ENCODE measurements around the gene COMTD1.

Gene COMTD1

DNA sequence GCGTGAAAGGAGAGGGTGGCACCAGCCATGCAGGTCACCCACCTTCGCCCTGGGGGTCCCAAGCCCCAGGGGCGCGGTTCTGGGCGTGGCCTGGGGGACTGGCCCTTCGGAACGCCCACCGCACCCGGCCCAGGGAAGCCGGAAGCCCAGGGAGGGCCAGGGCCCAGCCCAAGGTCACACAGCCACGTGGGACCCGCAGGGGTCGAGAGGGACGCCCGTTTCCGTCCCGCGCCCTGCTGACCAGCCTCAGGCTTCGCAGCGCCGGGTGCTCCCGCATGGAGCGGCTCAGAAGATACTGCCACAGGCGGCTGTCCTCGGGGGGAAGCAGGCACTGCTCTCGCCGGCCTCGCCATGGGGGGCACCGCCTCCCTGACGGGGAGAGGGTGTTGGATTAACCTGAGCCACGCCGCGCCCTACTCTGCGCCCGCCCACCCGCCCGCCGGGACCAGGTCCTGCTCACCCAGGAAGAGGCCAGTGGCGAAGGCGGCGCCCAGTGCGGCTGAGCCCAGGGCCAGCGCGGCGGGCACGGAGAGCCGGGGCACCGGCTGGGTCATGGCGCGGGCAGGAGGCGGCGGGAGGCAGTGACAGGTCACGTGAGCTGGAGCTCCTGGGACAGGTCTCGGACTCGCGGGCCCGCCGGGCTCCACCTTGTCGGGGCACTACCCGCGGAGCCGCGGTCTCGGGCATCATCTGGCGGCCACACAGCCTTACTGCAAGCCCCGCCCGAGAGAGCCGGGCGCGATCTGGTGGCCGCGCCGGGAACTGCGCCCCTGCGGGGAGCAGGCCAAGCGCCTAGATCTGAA, at the start of gene COMTD1:
TSS of gene COMTD1 (minus strand) at position 583 of the 803 bp plus-strand sequence. CDS start at position 554, 29 bp downstream.
- peak; percentile 90 for DNase-seq

DNA sequence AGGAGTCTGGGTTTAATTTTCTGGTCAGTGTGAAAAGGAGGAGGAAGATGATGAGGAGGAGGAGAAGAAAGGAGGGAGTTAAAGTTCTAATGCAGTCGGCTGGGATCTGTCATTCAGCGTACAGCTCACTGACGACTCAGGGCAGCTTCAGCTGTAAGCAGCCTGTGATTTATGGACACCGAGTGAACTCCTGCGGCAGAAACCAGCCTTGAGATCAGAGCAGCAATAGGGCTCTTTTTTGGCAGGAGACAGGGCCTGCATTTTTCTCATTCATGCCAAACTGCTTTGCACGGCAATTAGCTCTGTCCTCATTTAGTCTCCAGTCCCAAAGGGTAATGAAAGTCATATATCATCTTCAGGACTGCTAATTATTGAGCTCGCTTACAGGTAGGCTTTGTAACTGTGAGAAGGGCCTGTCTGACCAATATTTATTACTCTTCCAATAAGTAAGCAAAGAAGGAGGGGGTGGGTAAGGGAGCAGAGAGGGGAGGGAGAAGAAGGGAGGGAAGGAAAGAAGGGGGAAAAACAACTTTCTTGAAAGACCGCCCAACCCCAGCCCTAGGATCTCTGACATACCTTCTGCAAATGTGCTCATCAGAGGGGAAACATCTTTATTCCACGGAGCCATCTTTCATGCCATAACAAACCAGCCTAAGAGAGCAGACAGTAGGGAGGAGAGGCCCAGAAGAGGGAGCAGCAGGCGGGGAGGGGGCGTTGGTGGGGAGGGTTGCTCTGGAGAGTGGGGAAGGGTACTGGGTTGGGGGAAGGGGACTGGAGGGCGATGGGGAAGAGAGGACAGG, 48.1 kb upstream of the COMTD1 start:
- no peak for DNase-seq

DNA sequence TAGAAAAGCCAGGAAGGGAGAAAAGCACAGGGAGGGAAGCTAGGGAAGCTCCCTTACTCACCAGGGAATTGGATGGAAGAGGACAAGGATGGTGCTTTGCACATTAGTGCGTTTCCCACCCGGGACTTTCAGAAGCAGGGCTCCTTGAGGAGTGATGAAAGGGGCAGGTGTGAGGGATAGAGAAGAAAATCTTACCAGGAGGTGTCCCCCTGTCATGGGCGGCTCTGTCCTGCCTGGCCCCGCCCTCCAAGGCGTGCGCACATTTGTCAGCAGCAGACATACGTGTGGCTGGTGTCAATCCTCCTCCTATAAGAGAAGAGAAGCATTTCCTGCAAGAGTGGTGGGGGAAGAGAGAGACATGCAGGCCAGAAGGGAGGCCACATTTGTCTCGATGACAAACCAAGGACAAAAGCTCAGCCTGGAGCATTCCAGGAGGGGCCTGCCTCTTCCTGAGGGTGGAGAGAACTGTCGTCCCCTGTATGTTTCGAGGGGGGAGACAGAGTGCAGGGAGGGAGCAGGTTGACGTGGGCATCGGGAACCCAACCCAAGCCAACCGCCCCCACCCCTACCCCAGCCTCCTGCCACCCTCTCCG, 47.4 kb upstream of the COMTD1 start:
- no peak for DNase-seq

GRCh38 chr10:75281974-75282373, 46.2 kb upstream of the COMTD1 start:
- no peak for DNase-seq

- DNase-seq = no peak
Observed at GRCh38 chr10:75280236-75280635, 44.5 kb upstream of the COMTD1 start.

- DNase-seq = no peak
Observed at GRCh38 chr10:75276069-75276872, 40.5 kb upstream of the COMTD1 start.

- DNase-seq = no peak
Observed at GRCh38 chr10:75272896-75273295, 37.1 kb upstream of the COMTD1 start.

GRCh38 chr10:75272094-75272493, 36.3 kb upstream of the COMTD1 start:
- DNase-seq = no peak

DNA sequence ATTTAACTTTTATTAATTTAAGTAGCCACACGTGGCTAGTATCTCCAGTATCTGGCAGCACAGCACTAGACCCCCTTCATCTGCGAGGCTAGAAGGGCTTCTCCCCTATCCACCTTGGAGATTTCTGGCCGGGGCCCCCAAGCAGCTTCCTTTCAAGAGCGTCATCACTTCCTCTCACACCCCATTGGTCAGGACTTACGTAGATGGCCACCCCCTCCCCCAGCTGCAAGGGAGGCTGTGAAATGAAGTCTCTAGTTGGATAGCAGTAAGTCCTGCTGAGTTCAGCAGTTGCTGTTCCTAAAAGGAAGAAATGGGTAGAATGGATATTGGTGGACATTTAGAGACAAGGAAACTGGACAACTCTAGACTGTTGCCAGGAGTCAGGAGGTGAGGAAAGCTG, 33.8 kb upstream of the COMTD1 start:
- no peak for DNase-seq

DNA sequence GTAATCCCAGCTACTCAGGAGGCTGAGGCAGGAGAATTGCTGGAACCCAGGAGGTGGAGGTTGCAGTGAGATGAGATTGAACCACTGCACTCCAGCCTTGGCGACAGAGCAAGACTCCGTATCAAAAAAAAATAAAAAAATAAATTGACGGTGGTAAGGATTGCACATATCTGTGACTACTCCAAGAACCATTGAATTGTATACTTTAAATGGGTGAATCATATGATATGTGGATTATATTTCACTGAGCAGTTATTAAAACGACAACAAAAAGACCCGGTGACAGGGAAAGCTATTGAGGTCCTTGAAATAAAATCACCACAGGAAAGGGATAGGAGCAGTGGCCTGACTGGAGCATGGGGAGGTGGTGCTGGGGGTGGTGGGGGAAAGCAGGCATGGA, 31.2 kb upstream of the COMTD1 start:
- DNase-seq = no peak

- DNase-seq = no peak
Observed at GRCh38 chr10:75265856-75266255, 30.1 kb upstream of the COMTD1 start.

GRCh38 chr10:75263806-75264205, 28.0 kb upstream of the COMTD1 start:
- no peak for DNase-seq

DNA sequence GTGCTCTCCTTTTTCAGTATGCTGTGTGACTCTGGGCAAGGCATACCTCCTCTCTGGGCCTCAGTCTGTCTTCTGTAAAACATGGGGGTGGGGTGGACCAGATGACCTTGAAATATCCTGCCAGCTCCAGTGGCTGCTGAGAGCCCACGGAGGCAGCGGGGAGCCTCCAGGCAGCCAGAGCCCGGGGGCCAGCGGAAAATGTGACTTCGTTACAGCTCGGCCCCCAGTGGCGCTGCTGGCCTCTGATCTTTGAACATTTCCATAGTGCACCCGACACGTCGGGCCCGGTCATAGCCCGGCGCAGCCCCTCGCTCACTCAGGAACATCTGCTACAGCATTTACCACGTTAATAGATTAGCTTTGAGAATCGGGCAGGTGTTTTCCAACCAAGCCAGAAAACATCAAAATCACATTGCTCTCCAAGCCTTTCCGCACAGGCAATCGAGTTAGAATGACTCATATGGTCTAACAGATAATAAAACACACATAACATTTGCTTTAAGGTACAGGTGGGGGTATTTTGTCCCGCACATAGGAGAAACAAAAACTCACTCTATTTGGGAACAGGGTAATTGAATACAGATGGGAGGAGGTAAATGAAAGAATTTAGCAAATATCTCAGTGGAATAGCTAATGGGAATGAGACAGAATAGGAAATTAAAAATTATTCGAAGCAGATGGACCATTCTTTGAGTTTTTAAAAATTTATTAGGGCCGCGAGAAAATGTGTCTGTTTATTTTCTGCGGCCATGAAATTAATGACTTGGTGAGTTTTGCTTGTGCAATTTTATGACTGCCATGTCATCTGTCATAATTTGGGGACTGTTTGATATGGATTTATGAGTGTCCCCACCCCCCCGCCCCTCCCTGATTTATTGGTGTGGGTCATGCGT, 26.3 kb upstream of the COMTD1 start:
- no peak for DNase-seq

GRCh38 chr10:75260990-75261389, 25.2 kb upstream of the COMTD1 start:
- no peak for DNase-seq

DNA sequence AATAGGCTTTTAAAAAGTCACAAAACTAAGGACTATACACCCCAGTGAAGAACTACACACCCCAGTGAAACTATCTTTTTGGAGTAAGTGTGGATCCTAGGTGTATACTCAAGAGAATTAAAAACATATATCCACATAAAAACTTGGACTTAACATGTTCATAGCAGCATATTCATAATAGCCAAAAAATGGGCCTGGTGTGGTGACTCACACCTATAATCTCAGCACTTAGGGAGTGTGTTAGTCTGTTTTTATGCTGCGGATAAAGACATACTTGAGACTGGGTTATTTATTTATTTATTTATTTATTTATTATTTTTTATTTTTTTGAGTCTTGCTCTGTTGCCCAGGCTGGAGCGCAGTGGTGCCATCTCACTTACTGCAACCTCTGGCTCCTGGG, 19.0 kb upstream of the COMTD1 start:
- no peak for DNase-seq

- no peak for DNase-seq
Observed at GRCh38 chr10:75253281-75254220, 17.8 kb upstream of the COMTD1 start.

DNA sequence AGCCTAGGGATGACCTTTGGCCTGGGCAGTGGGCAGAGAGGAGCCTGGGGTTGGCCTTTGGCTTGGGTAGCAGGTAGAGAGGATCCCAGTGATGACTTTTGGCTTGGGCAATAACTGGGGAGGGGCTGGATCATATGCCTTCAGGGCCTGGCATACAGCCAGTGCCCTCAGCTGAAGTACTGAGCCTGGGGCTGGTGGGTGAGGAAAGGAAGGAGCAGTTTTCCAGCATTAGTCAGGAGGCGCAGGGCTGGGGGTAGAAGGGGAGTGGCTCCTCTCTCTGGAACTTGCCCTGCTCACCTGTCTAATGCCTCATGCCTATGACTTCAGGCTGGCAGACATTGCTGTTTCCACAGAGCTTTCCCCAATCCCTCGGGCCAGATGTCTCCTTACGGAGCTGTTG, 15.2 kb upstream of the COMTD1 start:
- DNase-seq = no peak

- DNase-seq = no peak
Observed at GRCh38 chr10:75247797-75248196, 12.0 kb upstream of the COMTD1 start.

- no peak for DNase-seq
Observed at GRCh38 chr10:75246506-75246905, 10.7 kb upstream of the COMTD1 start.

GRCh38 chr10:75245354-75246250, 9.8 kb upstream of the COMTD1 start:
- DNase-seq = no peak

Data from NCI-H345 (cell line).